Loucy (cell line): Measurements from ENCODE around the gene TRHDE.
A peak's percentile ranks its signal among the peaks of the same experiment; 100 is the strongest.

Experiments
- H2AFZ ChIP-seq: fragments of 200-600 bp; sonication (generic); 2 replicates; pipeline ENCODE4 v1.6.0; 2016; ENCODE audit warnings: antibody characterized with exemption, mild to moderate bottlenecking, low read length, moderate library complexity
- H3F3A ChIP-seq: fragments of 200-600 bp; 2 replicates; pipeline ENCODE4 v1.6.0; 2016; ENCODE audit warnings: antibody characterized with exemption, low read depth, mild to moderate bottlenecking
- H3K27me3 ChIP-seq: fragments of 200-600 bp; sonication (generic); 2 replicates; pipeline ENCODE4 v1.6.1; 2014; ENCODE audit warnings: low read length, mild to moderate bottlenecking; ENCODE audit not compliant: insufficient read depth, poor library complexity, severe bottlenecking
- H3K36me3 ChIP-seq: fragments of 200-600 bp; sonication (generic); 2 replicates; pipeline ENCODE4 v1.6.1; 2016; ENCODE audit warnings: low read length; ENCODE audit not compliant: insufficient read depth
- H3K4me1 ChIP-seq: fragments of 200-600 bp; sonication (generic); 2 replicates; pipeline ENCODE4 v1.5.1; 2014; ENCODE audit warnings: low read length, mild to moderate bottlenecking; ENCODE audit not compliant: insufficient read depth, poor library complexity, severe bottlenecking
- H3K4me2 ChIP-seq: fragments of 200-600 bp; sonication (generic); 2 replicates; pipeline ENCODE4 v1.6.0; 2014; ENCODE audit warnings: antibody characterized with exemption, low read length, low read depth, mild to moderate bottlenecking; ENCODE audit not compliant: poor library complexity, severe bottlenecking
- H3K4me3 ChIP-seq: fragments of 200-600 bp; sonication (generic); 2 replicates; pipeline ENCODE4 v1.5.1; 2014; ENCODE audit warnings: low read length, mild to moderate bottlenecking, mixed read lengths; ENCODE audit not compliant: poor library complexity, severe bottlenecking
- H3K79me2 ChIP-seq: fragments of 200-600 bp; sonication (generic); 2 replicates; pipeline ENCODE4 v1.6.1; 2014; ENCODE audit warnings: low read length; ENCODE audit not compliant: insufficient read depth
- H3K9ac ChIP-seq: fragments of 200-600 bp; sonication (generic); 2 replicates; pipeline ENCODE4 v1.6.0; 2014; ENCODE audit warnings: mild to moderate bottlenecking, low read depth, low read length, moderate library complexity; ENCODE audit not compliant: poor library complexity, severe bottlenecking
- H3K9me2 ChIP-seq: fragments of 200-600 bp; sonication (generic); replicated peaks from 2 replicates; pipeline ENCODE4 v1.6.1; 2016; ENCODE audit warnings: low read depth, low read length, mixed read lengths
- H3K9me3 ChIP-seq: fragments of 200-600 bp; sonication (generic); 2 replicates; pipeline ENCODE4 v1.6.1; 2014; ENCODE audit warnings: mild to moderate bottlenecking, antibody characterized with exemption, low read length, low read depth; ENCODE audit not compliant: insufficient read depth
- H4K20me1 ChIP-seq: fragments of 200-600 bp; sonication (generic); 2 replicates; pipeline ENCODE4 v1.6.0; 2014; ENCODE audit warnings: antibody characterized with exemption, low read length, mild to moderate bottlenecking; ENCODE audit not compliant: insufficient read depth, poor library complexity, severe bottlenecking
- CTCF ChIP-seq: fragments of 200-600 bp; sonication (generic); conservative IDR thresholded peaks from 2 replicates; pipeline ENCODE4 v1.5.1; 2014; ENCODE audit warnings: mild to moderate bottlenecking, antibody characterized with exemption, low read length
- EZH2phosphoT487 ChIP-seq: fragments of 200-600 bp; IDR thresholded peaks from 2 replicates; pipeline ENCODE4 v1.6.1; 2018; ENCODE audit warnings: antibody characterized with exemption, mild to moderate bottlenecking, moderate library complexity, borderline replicate concordance

Gene TRHDE

GRCh38 chr12:72549184-72549583, 277.0 kb downstream of the TRHDE start:
- Histone ChIP-seq H3K9me2 (no peaks in the 10 kb centered on the region), H3K79me2 (no peaks in the 10 kb centered on the region), H3K4me2 (no peak overlapping the region), H3K9me3 (no peaks in the 10 kb centered on the region), H3F3A (no peaks in the 10 kb centered on the region), H4K20me1 (no peaks in the 10 kb centered on the region), H3K27me3 (no peaks in the 10 kb centered on the region), H3K36me3 (no peaks in the 10 kb centered on the region), H3K9ac (no peak overlapping the region), H2AFZ (no peak overlapping the region), H3K4me1 (no peaks in the 10 kb centered on the region), H3K4me3 (no peak overlapping the region)
- TF ChIP-seq CTCF = no peak
- no peak for TF ChIP-seq EZH2phosphoT487

GRCh38 chr12:72560003-72560769, 288.0 kb downstream of the TRHDE start:
- Histone ChIP-seq H3K9ac (no peak overlapping the region), H3K79me2 (no peaks in the 10 kb centered on the region), H3K4me2 (no peak overlapping the region), H3K9me2 (no peaks in the 10 kb centered on the region), H3K9me3 (no peaks in the 10 kb centered on the region), H2AFZ (no peak overlapping the region), H3F3A (no peaks in the 10 kb centered on the region), H3K27me3 (no peaks in the 10 kb centered on the region), H4K20me1 (no peaks in the 10 kb centered on the region), H3K4me1 (no peaks in the 10 kb centered on the region), H3K36me3 (no peaks in the 10 kb centered on the region), H3K4me3 (no peak overlapping the region)
- no peak for TF ChIP-seq EZH2phosphoT487
- TF ChIP-seq CTCF = no peak

- Histone ChIP-seq H4K20me1 (no peaks in the 10 kb centered on the region), H3K9ac (no peak overlapping the region), H2AFZ (no peak overlapping the region), H3F3A (no peaks in the 10 kb centered on the region), H3K4me1 (no peaks in the 10 kb centered on the region), H3K79me2 (no peaks in the 10 kb centered on the region), H3K27me3 (no peaks in the 10 kb centered on the region), H3K4me2 (no peak overlapping the region), H3K9me3 (no peaks in the 10 kb centered on the region), H3K9me2 (no peaks in the 10 kb centered on the region), H3K4me3 (no peak overlapping the region), H3K36me3 (no peaks in the 10 kb centered on the region)
- TF ChIP-seq CTCF (peak; percentile 70), EZH2phosphoT487 (no peak)
Observed at GRCh38 chr12:72570601-72571000, 298.4 kb downstream of the TRHDE start.
